ENCODE data around the gene NBPF3.

The NBPF3 gene

GRCh38 chr1:21490774-21491487 lies 51.0 kb downstream of the NBPF3 start:
- Mint-ChIP-seq H3K36me3 (ENCODE audit: low read depth) (no peaks in the 10 kb centered on the region), H3K4me3 (no peak overlapping the region), H3K27ac (no peak overlapping the region), H3K27me3 (ENCODE audit: low read depth) (peaks cover 21% of the 10 kb centered on the region), H3K9me3 (no peaks in the 10 kb centered on the region), H3K4me1 (no peaks in the 10 kb centered on the region)
- peak in 2 of 3 experiments; percentile 16 to 17 for TF ChIP-seq CTCF (IDR thresholded peaks at IDR 0.05; ENCODE audit: unreplicated experiment in 3 of 3)

GRCh38 chr1:21491488-21492355 lies 51.8 kb downstream of the NBPF3 start:
- no peaks in the 10 kb centered on the region for H3K9me3 Mint-ChIP-seq
- no peaks in the 10 kb centered on the region for H3K36me3 Mint-ChIP-seq (ENCODE audit: low read depth)
- H3K4me1 Mint-ChIP-seq: no peaks in the 10 kb centered on the region
- H3K27ac Mint-ChIP-seq: no peak overlapping the region
- peaks cover 21% of the 10 kb centered on the region for H3K27me3 Mint-ChIP-seq (ENCODE audit: low read depth)
- H3K4me3 Mint-ChIP-seq: no peak overlapping the region
- TF ChIP-seq CTCF (IDR thresholded peaks at IDR 0.05; ENCODE audit: unreplicated experiment in 3 of 3): no peak

GRCh38 chr1:21492356-21492625 lies 52.4 kb downstream of the NBPF3 start:
- Mint-ChIP-seq H3K4me1 (no peaks in the 10 kb centered on the region), H3K27ac (no peak overlapping the region), H3K9me3 (no peaks in the 10 kb centered on the region), H3K4me3 (no peak overlapping the region), H3K36me3 (ENCODE audit: low read depth) (no peaks in the 10 kb centered on the region), H3K27me3 (ENCODE audit: low read depth) (peaks cover 24% of the 10 kb centered on the region)
- TF ChIP-seq CTCF (IDR thresholded peaks at IDR 0.05; ENCODE audit: unreplicated experiment in 3 of 3): no peak

GRCh38 chr1:21494196-21494595 lies 54.3 kb downstream of the NBPF3 start:
- peaks cover 22% of the 10 kb centered on the region for H3K27me3 Mint-ChIP-seq (ENCODE audit: low read depth)
- peaks cover 5% of the 10 kb centered on the region for H3K4me1 Mint-ChIP-seq
- TF ChIP-seq CTCF (IDR thresholded peaks at IDR 0.05; ENCODE audit: unreplicated experiment in 3 of 3): no peak
- no peak overlapping the region for H3K4me3 Mint-ChIP-seq
- no peak overlapping the region for H3K27ac Mint-ChIP-seq
- no peaks in the 10 kb centered on the region for H3K9me3 Mint-ChIP-seq
- no peaks in the 10 kb centered on the region for H3K36me3 Mint-ChIP-seq (ENCODE audit: low read depth)

- no peak overlapping the region for H3K4me3 Mint-ChIP-seq
- peaks cover 5% of the 10 kb centered on the region for H3K4me1 Mint-ChIP-seq
- no peaks in the 10 kb centered on the region for H3K9me3 Mint-ChIP-seq
- TF ChIP-seq CTCF (IDR thresholded peaks at IDR 0.05; ENCODE audit: unreplicated experiment in 3 of 3): no peak
- peaks cover 21% of the 10 kb centered on the region for H3K27me3 Mint-ChIP-seq (ENCODE audit: low read depth)
- no peaks in the 10 kb centered on the region for H3K36me3 Mint-ChIP-seq (ENCODE audit: low read depth)
- no peak overlapping the region for H3K27ac Mint-ChIP-seq
These were observed 55.4 kb downstream of the NBPF3 start for GRCh38 chr1:21495225-21495820.

Data from nephron (organoid).